IMR-90 (cell line): ENCODE data around the gene USP32.
"Not testable (repeated sequence)": the region's sequence is repeated elsewhere in the genome, so short reads cannot be mapped to it uniquely, and the experiment has no call there.

Source experiments
- BHLHE40 ChIP-seq: fragments of 150-350 bp; IDR thresholded peaks from 2 replicates; pipeline ENCODE4 v1.6.1; 2016; ENCODE audit warnings: mild to moderate bottlenecking, low read depth, low read length
- CEBPB ChIP-seq: IDR thresholded peaks from 2 replicates; pipeline ENCODE4 v1.6.1; 2012; ENCODE audit warnings: low read depth, low read length, improper control_type of control experiment
- FOS ChIP-seq: fragments of 150-350 bp; IDR thresholded peaks from 2 replicates; pipeline ENCODE4 v1.6.1; 2016; ENCODE audit warnings: low read depth, low read length
- MAFK ChIP-seq: IDR thresholded peaks from 2 replicates; pipeline ENCODE4 v1.6.1; 2012; ENCODE audit warnings: low read depth, low read length, improper control_type of control experiment
- MAZ ChIP-seq: IDR thresholded peaks from 2 replicates; pipeline ENCODE4 v1.6.1; 2012; ENCODE audit warnings: low read depth, mild to moderate bottlenecking, low read length, improper control_type of control experiment, moderate library complexity, borderline replicate concordance
- POLR2A ChIP-seq: IDR thresholded peaks from 2 replicates; pipeline ENCODE4 v1.6.1; 2012; ENCODE audit warnings: mild to moderate bottlenecking, low read depth, low read length
- RCOR1 ChIP-seq: IDR thresholded peaks from 2 replicates; pipeline ENCODE4 v1.6.1; 2012; ENCODE audit warnings: mild to moderate bottlenecking, low read length, improper control_type of control experiment; ENCODE audit not compliant: insufficient replicate concordance
- RFX5 ChIP-seq: IDR thresholded peaks from 2 replicates; pipeline ENCODE4 v1.8.0; 2012; ENCODE audit warnings: low read depth, mild to moderate bottlenecking, low read length, moderate library complexity
- SMC3 ChIP-seq: fragments of 150-350 bp; IDR thresholded peaks from 2 replicates; pipeline ENCODE4 v1.6.1; 2016; ENCODE audit warnings: low read depth, mild to moderate bottlenecking, antibody characterized with exemption, low read length, moderate library complexity
- TF ChIP-seq, protein P1 (sequence below): fragments of 150-350 bp; IDR thresholded peaks from 2 replicates; pipeline ENCODE4 v1.6.1; 2017; ENCODE audit warnings: mild to moderate bottlenecking, antibody characterized with exemption, low read length, low read depth
- TF ChIP-seq, protein P2 (sequence below): conservative IDR thresholded peaks from 2 replicates; pipeline ENCODE4 v1.5.1; 2012; ENCODE audit warnings: mild to moderate bottlenecking, low read depth, low read length, improper control_type of control experiment

DNA sequence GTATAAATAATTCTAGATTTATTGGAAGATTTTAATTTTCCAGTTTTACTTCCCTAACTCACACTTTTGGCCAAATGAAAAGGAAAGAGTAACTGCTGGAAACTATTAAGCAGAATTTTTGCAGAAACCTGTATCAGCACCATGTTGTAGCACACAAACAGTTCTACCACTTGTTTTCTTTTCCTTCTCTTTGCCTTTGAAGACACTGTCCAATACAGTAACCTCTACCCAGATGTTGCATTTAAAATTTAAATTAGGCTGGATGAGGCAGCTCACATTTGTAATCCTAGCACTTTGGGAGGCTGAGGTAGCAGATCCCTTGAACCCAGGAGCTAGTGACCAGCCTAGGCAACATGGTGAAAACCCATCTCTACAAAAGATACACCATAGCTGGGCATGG is 186.2 kb downstream of the USP32 start:
- TF ChIP-seq, protein P1, sequence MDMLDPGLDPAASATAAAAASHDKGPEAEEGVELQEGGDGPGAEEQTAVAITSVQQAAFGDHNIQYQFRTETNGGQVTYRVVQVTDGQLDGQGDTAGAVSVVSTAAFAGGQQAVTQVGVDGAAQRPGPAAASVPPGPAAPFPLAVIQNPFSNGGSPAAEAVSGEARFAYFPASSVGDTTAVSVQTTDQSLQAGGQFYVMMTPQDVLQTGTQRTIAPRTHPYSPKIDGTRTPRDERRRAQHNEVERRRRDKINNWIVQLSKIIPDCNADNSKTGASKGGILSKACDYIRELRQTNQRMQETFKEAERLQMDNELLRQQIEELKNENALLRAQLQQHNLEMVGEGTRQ: not testable (repeated sequence)
- TF ChIP-seq POLR2A, SMC3, CEBPB, RFX5, BHLHE40, RCOR1, MAFK, FOS, MAZ: not testable (repeated sequence)
- TF ChIP-seq, protein P2, sequence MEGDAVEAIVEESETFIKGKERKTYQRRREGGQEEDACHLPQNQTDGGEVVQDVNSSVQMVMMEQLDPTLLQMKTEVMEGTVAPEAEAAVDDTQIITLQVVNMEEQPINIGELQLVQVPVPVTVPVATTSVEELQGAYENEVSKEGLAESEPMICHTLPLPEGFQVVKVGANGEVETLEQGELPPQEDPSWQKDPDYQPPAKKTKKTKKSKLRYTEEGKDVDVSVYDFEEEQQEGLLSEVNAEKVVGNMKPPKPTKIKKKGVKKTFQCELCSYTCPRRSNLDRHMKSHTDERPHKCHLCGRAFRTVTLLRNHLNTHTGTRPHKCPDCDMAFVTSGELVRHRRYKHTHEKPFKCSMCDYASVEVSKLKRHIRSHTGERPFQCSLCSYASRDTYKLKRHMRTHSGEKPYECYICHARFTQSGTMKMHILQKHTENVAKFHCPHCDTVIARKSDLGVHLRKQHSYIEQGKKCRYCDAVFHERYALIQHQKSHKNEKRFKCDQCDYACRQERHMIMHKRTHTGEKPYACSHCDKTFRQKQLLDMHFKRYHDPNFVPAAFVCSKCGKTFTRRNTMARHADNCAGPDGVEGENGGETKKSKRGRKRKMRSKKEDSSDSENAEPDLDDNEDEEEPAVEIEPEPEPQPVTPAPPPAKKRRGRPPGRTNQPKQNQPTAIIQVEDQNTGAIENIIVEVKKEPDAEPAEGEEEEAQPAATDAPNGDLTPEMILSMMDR: not testable (repeated sequence)
